Hypothalamus (tissue), 51 donors: ENCODE data around the gene SLC16A13.
A peak's percentile ranks its signal among the peaks of the same experiment; 100 is the strongest.
"Not testable (repeated sequence)": the region's sequence is repeated elsewhere in the genome, so short reads cannot be mapped to it uniquely, and the experiment has no call there.

Experiments used
- DNase-seq, 51 donors: peaks; one replicate each; lab custom pipeline; 2025; lab: John Stamatoyannopoulos, UW

The SLC16A13 gene

DNA sequence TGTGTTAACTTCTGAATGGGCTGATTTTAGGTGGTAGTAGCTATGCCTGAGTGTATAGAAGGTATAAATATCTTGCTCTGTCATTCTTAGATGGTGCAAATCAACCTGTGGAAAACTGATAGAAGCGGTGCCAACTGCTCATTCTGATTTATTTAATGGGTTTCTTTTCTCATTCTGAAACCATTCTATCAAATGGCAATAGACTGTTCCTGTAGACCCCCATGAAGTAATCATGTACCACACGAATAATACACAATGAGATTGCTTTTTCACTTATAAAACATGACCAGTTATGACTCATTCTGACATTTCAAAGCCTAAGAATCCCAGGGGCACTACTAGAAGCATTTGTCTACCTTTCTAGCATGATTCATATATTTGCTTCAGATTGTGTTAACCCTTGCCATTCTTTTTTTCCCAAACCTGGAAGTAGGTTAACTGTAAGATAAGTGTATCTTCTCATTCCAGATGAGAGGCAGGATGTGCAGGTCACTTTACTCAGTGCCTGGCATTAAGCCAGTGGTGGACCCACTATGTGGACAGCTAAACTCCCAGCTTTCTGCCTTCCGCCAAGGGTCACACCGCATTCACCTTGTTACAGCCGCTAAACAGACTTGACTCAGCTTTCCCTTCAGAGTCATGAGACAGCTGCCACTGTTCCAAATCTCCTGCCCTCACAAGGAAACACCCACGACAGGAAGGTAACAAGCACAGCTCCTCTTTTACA lies 24.5 kb downstream of the SLC16A13 start:
- DNase-seq: peak in 1 of 51 donors; percentile 11

DNA sequence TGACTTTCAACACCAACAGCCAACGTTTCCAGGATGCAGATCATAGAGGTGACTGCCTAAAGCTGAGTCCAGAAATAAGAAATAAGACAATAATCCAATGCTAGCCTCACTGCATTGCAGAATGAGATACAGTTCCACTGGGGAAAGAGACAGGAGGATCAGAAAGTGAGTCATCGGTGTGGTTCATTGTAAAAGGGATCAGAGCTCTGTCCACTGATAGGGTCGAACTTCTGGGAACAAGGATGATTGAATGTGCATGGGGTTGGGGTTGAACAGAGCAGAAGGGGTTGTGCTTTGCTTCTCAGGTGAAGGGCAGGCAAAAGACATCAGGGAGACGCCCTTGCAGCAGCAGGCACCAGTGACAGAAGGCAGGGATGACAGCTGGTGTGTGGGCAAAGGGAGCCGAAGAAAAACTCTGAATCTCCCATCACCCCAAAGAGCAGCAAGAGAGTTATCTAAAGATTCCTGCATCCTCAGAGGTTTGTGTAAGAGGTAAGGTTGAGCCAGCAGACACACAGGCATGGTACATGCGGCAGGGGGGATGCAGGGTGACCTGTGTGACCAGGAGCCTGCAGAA lies 27.8 kb downstream of the SLC16A13 start:
- DNase-seq: peak in 1 of 51 donors; percentile 7

DNA sequence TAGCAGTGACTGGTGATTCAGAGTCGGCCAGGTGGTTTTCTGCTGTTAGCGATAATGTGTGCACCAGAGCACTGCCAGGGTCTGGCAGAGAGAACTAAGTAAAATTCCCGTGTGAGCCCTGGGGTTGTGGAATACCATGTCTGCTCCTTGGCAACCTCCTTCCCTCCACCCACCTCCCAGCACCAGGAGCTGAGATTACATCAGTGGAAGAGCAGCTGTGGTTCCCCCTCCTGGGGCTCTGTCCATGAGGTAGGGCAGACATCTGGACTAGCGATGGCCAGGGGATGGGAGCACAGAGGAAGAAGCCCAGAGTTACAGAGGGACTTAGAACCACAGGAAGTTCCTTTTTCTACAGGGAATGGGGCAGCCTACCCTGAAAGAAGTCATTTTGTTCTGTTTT lies 28.4 kb downstream of the SLC16A13 start:
- DNase-seq: no peak

DNA sequence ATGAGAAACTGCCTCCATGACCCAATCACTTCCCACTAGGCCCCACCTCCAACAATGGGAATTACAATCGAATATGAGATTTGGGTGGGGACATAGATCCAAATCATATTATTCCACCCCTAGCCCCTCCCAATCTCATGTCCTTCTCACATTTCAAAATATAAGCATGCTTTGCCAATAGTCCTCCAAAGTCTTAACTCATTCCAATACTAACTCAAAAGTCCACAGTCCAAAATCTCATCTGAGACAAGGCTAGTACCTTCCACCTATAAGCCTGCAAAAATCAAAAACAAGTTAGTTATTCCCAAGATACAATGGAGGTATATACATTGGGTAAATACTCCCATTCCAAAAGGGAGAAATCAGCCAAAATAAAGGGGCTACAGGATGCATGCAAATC lies 31.4 kb downstream of the SLC16A13 start:
- DNase-seq: no peak

DNA sequence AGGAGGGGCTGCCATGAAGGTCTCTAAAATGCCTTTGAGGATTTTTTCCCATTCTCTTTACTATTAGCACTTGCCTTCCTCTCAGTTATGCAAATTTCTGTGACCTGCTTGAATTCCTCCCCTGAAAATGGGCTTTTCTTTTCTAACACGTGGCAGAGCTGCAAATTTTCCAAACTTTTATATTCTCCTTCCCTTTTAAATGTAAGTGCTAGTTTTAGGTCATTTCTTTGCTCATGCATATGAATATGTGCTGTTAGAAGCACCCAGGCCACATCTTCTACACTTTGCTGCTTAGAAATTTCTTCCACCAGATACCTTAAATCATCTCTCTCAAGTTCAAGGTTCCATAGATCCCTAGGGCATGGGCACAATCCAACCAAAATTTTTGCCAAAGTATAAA lies 32.5 kb downstream of the SLC16A13 start:
- no peak for DNase-seq

DNA sequence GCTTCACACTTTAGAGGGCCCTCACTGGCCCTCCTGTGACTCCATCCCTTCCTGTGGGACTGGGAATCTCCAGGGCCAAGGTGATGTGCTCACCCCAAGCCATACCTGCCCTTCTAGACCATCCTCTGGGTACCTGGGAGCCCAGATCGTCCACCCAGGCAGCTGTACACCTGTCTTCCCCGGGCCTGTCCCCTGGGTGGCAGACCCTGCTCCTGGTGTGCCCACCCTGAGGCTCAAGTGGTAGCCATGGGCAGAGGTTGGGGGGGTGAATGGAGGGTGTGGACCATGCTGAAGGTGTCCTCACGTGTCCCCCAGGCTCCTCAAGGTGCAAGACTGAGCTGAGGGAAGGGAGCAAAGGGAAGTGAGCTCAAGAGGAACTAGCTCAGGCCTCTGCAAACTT lies 34.9 kb downstream of the SLC16A13 start:
- no peak for DNase-seq

DNA sequence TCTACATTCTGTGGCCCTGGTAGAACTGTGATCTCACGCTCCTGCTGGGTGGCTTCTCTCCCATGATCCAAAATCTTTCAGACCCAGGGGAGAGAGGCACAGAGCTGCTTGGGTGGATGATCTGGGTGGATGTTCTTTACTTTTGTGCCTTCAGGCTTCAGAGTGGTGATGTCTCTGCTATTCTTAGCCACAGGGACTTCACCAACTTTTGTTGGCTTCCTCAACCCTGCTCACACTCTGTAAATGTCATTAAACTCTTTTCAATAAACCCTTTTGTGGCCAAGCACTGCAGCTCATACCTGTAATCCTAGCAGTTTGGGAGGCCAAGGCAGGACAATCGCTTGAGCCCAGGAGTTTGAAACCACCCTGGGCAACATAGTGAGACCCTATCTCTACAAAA lies 36.6 kb downstream of the SLC16A13 start:
- DNase-seq: no peak

DNA sequence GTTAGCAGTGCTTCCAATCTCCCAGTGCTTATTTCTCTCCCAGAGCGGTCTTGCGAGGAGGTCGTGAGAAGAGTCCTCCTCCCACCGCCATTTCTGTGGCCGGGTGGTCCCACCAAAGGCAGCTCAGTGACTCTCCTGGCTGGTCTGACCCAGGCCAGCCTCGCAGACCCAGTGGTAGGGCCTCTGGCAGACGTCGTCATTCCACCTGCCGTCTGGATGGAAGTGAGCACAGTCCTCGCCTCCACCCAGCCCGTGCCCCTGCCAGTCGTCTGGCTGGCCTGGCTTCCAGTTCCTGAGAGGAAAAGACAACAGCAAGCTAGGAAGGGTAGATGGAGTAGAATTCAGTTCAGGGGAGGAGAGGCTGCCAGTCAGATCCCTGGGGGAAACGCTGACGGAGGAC lies 39.1 kb downstream of the SLC16A13 start:
- no peak for DNase-seq

DNA sequence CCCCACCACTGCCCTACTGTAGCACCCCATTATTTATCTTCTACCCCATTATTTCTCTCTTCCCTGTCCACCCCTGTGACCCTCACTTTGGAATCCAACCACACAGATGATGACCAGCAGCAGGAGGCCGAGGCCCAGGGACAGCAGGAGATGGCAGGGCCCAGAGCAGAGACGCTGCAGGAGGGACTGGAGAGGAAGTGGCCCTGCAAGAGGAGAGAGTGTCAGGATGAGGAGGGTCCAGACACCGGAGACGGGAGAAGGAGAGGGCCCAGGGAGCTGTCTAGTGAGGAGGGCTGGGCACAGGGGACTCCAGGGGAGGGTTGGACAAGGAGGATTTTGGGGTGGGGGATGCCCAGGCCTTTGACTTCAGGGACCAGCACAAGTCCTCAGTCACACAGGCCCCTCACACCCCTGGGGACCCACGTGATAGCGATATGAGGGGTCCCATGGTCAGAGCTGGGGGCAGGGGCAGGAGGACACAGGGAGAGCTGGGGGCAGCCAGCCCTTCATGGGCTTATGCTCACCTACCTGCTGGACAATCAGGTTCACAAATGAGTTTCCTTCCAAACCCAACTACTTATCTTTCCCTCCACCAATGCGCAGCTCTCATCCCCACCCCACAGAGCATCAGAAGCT lies 42.2 kb downstream of the SLC16A13 start:
- no peak for DNase-seq

DNA sequence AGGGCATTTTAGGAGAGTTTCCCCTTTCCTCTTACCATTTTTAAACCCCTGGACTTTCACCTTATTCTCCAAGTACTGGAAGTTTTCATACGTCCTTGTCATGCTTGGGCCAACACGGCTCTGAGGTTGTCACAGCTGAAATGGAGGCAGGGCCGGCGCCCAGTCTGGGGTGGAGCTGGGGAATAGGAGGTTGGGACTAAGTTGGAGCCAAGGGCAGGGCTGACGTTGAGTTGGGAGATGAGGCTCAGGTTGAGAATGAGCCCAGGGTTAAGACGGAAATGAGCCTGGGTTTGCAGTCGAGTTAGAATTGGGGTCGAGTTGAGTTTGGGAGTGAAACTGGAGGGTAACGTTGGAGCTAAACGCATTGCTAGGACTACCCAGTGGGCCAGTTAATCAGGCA lies 42.9 kb downstream of the SLC16A13 start:
- no peak for DNase-seq

DNA sequence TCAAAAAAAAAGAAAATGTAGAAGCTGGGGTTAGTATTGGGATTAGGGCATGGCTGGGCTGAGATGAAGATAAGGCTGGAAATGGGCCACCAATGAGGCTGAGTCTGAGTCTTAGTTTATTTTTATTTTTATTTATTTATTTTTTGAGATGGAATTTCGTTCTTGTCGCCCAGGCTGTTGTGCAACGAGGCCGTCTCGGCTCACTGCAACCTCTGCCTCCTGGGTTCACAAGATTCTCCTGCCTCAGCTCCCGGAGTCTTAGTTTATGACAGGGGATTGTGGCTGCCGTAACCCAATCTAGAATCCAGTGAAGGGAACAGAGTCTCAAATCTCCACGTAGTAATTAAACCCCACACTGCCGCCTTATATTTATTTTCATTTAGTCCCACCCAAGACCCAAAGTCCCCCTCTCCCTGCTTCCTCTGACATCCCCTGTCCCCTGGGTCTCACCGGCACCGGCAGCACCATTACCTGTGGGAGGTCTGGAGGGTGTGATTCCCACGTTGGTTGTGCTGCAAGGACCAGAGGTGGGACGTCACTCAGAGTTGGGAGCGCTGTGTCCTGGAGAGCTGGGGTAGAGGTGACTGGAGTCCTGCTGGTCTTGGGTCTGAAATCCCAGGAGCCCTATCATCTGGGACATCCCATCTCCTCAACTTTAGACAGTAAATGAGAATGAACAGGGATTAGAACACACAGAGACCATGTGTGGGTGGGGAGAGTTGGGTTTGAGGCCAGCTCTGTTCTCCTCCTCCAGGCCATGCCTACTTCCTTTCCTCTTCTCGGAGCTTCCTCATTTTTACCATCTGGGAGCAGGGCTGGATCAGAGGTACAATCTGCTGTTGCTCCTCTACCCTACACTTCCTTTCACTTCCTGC lies 44.0 kb downstream of the SLC16A13 start, which contains the start of gene CLEC10A:
TSS of gene CLEC10A (minus strand) at position 671 of the 875 bp plus-strand sequence. CDS start 1,439 bp downstream, outside the sequence.
- no peak for DNase-seq

DNA sequence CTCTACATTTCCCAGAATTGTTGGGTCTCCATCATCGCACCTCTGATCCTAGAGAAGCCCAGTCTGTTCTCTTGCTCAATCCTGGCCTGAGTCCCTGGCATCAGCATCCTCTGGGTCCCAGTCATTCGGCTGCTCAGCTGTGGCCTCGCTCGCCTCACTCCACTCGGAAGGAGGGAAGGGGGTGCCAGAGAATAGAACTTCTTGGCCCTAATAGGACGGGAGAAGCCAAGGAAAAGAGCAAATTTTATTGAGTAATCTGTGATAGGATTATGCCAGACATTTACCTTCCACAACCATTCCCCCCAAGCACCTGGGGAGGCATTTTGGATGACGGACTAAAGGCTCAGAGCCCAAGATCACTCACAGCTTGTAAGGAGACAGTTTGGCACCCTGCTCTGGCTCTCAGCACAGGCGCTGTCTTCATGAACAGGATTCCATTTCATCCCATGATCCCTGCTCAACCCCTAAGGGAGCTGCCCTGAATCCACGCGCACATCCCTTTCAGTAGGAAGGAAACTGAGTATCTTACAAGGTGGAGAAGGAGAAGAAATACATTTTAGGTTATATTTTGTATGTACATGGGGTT lies 44.7 kb downstream of the SLC16A13 start:
- peak in 2 of 51 donors; percentile 2 to 4 for DNase-seq

DNA sequence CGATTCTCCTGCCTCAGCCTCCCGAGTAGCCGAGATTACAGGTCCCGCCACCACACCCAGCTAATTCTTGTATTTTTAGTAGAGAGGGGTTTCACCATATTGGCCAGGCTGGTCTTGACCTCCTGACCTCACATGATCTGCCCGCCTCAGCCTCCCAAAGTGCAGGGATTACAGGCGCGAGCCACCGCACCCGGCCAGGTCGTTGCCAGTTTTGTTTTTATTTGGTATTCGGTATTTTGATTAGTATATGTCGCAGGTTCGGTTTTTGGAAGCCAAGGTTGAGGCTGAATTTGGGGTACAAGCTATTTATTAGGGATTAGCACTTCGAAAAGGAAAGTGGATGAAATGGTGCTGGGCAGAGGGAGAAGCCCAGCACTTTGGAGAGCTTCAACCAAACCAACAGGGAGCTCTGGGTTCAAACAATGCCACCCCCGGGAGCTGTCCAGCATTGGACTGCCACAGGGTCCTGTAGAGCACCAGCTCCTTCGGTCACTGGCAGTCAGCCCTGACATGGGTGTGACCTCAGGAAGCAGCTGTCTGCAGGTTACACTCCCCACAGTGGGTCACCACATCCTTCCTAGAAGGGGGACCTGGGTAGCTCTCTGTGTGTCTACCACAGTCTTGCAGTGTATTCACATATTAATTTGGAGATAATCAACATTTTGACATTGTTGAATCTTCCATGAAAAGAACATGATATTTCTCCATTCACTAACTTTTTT lies 45.7 kb downstream of the SLC16A13 start:
- DNase-seq: no peak

DNA sequence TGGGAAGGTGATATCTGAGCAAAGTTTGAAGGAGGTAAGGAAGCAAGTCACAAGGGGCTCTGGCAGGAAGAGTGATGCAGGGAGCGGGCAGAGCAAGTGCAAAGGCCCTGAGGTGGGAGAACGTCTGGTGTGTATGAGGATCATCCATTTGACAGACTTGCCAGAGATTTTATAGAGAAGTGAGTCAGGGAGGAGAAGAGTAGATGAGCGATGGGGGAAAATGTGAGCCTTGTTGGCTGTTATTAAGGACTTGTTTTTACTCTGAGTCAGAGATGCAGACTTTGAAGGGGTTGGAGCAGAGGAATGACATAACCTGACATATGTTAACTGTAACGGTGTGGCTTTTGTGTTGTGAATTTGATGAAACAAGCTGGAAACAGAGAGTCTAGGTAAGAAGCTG lies 47.8 kb downstream of the SLC16A13 start:
- DNase-seq: no peak

DNA sequence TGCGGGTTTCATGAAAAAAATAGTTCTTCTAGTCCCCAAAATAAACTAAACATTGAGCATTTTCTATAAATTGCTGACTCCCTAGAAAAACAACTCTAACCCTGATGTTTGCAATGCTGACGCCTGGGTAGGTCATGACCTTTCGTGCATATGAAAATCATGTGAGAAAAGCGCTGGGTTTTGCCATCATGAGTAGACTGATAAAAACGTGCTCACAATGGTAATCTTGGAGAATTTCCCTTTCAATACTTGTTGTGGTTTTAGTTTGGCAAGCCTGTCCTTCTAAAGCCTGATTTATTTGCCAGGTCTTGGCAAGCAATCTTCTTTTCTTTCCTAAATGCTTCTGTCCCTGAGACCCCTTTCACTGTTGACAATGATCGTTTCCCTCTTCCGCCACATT lies 48.3 kb downstream of the SLC16A13 start:
- no peak for DNase-seq

DNA sequence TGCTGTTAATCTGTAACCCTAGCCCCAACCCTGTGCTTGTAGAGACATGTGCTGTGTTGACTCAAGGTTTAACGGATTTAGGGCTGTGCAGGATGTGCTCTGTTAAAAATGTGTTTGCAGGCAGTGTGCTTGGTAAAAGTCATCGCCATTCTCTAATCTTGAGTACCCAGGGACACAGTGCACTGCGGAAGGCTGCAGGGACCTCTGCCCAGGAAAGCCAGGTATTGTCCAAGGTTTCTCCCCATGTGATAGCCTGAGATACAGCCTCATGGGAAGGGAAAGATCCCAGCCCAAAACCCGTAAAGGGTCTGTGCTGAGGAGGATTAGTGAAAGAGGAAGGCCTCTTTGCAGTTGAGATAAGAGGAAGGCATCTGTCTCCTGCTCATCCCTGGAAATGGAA lies 52.6 kb downstream of the SLC16A13 start:
- DNase-seq: not testable (repeated sequence)

DNA sequence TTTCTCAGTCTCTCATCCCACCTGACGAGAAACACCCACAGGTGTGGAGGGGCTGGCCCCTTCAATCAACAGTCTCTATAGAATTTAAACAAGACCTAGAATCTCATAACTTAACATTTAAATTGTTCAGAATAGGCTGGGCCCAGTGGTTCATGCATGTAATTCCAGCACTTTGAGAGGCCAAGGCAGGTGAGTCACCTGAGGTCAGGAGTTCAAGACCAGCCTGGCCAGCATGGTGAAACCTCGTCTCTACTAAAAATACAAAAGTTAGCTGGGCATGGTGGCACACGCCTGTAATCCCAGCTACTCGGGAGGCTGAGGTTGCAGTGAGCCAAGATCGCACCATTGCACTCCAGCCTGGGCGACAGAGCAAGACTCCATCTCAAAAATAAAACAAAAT lies 53.8 kb downstream of the SLC16A13 start:
- not testable (repeated sequence) for DNase-seq
